ENCODE measurements around the gene MBD5. TPM values are rescaled to one million over a fixed set of nuclear protein-coding genes. Genes with fewer than 3 reads are reported as not detected.
A peak's percentile ranks its signal among the peaks of the same experiment; 100 is the strongest.

Gene MBD5
- total RNA-seq, 2 experiments from 2014 or later = 13.8 to 46.3 TPM

DNA sequence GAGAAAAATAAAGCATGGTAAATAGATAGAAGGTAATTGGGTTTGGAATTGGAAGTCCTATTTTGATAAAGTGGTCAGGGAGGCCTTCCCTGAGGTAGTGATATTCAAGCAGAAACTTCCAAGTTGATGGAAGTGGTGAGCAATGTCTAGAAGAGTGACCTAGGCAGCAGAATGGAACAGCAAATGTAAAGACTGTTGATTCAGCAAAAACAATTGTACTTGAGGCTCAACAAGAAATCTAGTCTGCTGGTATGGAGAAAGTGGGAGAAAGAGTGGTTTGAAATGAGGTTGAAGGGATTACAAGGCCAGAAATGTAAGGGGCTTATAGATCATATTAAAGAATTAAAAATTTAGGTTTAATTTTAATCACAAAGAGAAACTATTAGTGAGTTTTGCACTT lies 181.3 kb downstream of the MBD5 start:
- H3K79me2 ChIP-seq (ENCODE audit: insufficient read depth, low read depth, low read length) = no peaks in the 10 kb centered on the region
- BruUV-seq (replicated peaks) = no TSS peak

DNA sequence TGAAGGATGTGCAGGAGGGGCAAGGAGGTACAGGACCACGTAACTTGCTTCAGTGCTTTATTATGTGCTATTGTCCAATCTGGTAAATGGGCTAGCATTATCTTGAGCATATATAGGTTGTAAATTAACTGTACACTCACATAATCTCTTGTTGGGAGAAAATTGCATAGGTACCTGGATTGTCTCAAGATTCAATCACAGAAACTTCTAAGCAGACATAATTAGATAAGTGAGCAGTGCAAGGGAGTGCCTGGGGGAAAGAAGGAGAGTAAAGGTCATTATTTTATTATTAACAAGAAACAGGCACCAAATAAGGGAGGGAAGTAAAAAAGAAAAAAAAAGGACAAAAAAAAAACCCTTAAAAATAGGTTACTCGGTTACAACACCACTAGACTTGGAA lies 186.2 kb downstream of the MBD5 start:
- no peak for DNase-seq (ENCODE audit: low spot score)
- no peak overlapping the region for H2AFZ ChIP-seq (ENCODE audit: low read length)
- no peaks in the 10 kb centered on the region for H3K36me3 ChIP-seq (ENCODE audit: insufficient read depth, low read length)
- H3K27ac ChIP-seq (ENCODE audit: low read depth, low read length, poor library complexity, severe bottlenecking) = no peak overlapping the region
- H3K9me3 ChIP-seq (ENCODE audit: low read length) = no peaks in the 10 kb centered on the region
- H4K20me1 ChIP-seq (ENCODE audit: insufficient read depth, low read length) = no peaks in the 10 kb centered on the region
- H3K79me2 ChIP-seq (ENCODE audit: insufficient read depth, low read depth, low read length) = no peaks in the 10 kb centered on the region
- H3K4me3 ChIP-seq (ENCODE audit: low read depth, low read length, poor library complexity, severe bottlenecking) = no peak overlapping the region
- no peak for TF ChIP-seq EZH2phosphoT487 (IDR thresholded peaks at IDR 0.05; ENCODE audit: borderline replicate concordance, low read depth, low read length)
- TF ChIP-seq, protein P1, sequence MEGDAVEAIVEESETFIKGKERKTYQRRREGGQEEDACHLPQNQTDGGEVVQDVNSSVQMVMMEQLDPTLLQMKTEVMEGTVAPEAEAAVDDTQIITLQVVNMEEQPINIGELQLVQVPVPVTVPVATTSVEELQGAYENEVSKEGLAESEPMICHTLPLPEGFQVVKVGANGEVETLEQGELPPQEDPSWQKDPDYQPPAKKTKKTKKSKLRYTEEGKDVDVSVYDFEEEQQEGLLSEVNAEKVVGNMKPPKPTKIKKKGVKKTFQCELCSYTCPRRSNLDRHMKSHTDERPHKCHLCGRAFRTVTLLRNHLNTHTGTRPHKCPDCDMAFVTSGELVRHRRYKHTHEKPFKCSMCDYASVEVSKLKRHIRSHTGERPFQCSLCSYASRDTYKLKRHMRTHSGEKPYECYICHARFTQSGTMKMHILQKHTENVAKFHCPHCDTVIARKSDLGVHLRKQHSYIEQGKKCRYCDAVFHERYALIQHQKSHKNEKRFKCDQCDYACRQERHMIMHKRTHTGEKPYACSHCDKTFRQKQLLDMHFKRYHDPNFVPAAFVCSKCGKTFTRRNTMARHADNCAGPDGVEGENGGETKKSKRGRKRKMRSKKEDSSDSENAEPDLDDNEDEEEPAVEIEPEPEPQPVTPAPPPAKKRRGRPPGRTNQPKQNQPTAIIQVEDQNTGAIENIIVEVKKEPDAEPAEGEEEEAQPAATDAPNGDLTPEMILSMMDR (conservative IDR thresholded peaks at IDR 0.05; ENCODE audit: low read length) = no peak
- ChIA-PET CTCF (ENCODE audit: unreplicated experiment) (no interaction called here), POLR2A (no interaction called here)
- no peaks in the 10 kb centered on the region for H3K9me2 ChIP-seq (ENCODE audit: insufficient read depth, low read length)
- BruUV-seq (replicated peaks) = no TSS peak
- no peak overlapping the region for H3K4me2 ChIP-seq (ENCODE audit: low read length)
- no peaks in the 10 kb centered on the region for H3K4me1 ChIP-seq (ENCODE audit: insufficient read depth, low read length, poor library complexity, severe bottlenecking)
- intact Hi-C loops (cut with micrococcal nuclease; ENCODE audit: unreplicated experiment) = no loop called here

More for the DNA sequence above, 181.3 kb downstream of the MBD5 start:
- intact Hi-C loops (cut with micrococcal nuclease; ENCODE audit: unreplicated experiment) = loop anchor here (5.0 kb wide), 2 partner anchors 210 to 265 kb away; no protein-coding TSS in a partner anchor
- no peak for DNase-seq (ENCODE audit: low spot score)
- Histone ChIP-seq H3K9me2 (ENCODE audit: insufficient read depth, low read length) (no peaks in the 10 kb centered on the region), H2AFZ (ENCODE audit: low read length) (no peak overlapping the region), H3K4me3 (ENCODE audit: low read depth, low read length, poor library complexity, severe bottlenecking) (no peak overlapping the region), H4K20me1 (ENCODE audit: insufficient read depth, low read length) (no peaks in the 10 kb centered on the region), H3K36me3 (ENCODE audit: insufficient read depth, low read length) (no peaks in the 10 kb centered on the region), H3K27ac (ENCODE audit: low read depth, low read length, poor library complexity, severe bottlenecking) (no peak overlapping the region), H3K4me1 (ENCODE audit: insufficient read depth, low read length, poor library complexity, severe bottlenecking) (no peaks in the 10 kb centered on the region), H3K9me3 (ENCODE audit: low read length) (no peaks in the 10 kb centered on the region), H3K4me2 (ENCODE audit: low read length) (no peak overlapping the region)
- no peak for TF ChIP-seq EZH2phosphoT487 (IDR thresholded peaks at IDR 0.05; ENCODE audit: borderline replicate concordance, low read depth, low read length)
- TF ChIP-seq, protein P1 (conservative IDR thresholded peaks at IDR 0.05; ENCODE audit: low read length) = no peak
- ChIA-PET CTCF (ENCODE audit: unreplicated experiment) (no interaction called here), POLR2A (no interaction called here)

DNA sequence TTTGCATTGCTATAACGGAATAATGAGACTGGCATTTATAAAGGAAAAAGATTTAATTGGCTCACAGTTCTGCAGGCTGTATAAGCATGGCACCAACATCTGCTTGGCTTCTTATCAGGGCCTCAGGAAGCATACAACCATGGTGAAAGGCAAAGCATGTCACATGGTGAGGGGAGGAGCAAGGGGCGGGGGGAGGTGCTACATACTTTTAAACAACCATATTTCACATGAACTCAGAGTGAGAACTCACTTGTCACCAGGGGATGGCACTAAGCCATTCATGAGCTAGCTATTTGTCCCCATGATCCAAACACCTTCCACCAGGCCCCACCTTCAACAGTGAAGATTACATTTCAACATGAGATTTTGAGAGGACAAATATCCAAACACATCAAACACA lies 188.7 kb downstream of the MBD5 start:
- H3K36me3 ChIP-seq (ENCODE audit: insufficient read depth, low read length) = no peaks in the 10 kb centered on the region
- BruUV-seq (replicated peaks) = no TSS peak
- no peaks in the 10 kb centered on the region for H3K9me2 ChIP-seq (ENCODE audit: insufficient read depth, low read length)
- no peak overlapping the region for H3K27ac ChIP-seq (ENCODE audit: low read depth, low read length, poor library complexity, severe bottlenecking)
- H3K4me3 ChIP-seq (ENCODE audit: low read depth, low read length, poor library complexity, severe bottlenecking) = no peak overlapping the region
- TF ChIP-seq EZH2phosphoT487 (IDR thresholded peaks at IDR 0.05; ENCODE audit: borderline replicate concordance, low read depth, low read length) = no peak
- TF ChIP-seq, protein P1 (conservative IDR thresholded peaks at IDR 0.05; ENCODE audit: low read length) = no peak
- no peak overlapping the region for H3K4me2 ChIP-seq (ENCODE audit: low read length)
- ChIA-PET CTCF (ENCODE audit: unreplicated experiment) (no interaction called here), POLR2A (interaction anchor here (0.6 to 2.1 kb wide), 3 partner anchors 10 to 1279 kb away, joined by 4 to 7 read pairs (median 4); no protein-coding TSS in a partner anchor)
- H3K4me1 ChIP-seq (ENCODE audit: insufficient read depth, low read length, poor library complexity, severe bottlenecking) = no peaks in the 10 kb centered on the region
- intact Hi-C loops (cut with micrococcal nuclease; ENCODE audit: unreplicated experiment) = no loop called here
- H4K20me1 ChIP-seq (ENCODE audit: insufficient read depth, low read length) = no peaks in the 10 kb centered on the region
- peak; percentile 8 for DNase-seq (ENCODE audit: low spot score)
- H3K9me3 ChIP-seq (ENCODE audit: low read length) = no peaks in the 10 kb centered on the region
- no peaks in the 10 kb centered on the region for H3K79me2 ChIP-seq (ENCODE audit: insufficient read depth, low read depth, low read length)
- H2AFZ ChIP-seq (ENCODE audit: low read length) = no peak overlapping the region
